ENCODE data around the gene SRSF2. TPM values are rescaled to one million over a fixed set of nuclear protein-coding genes. Genes with fewer than 3 reads are reported as not detected.
A peak's percentile ranks its signal among the peaks of the same experiment; 100 is the strongest.
"Not testable (repeated sequence)": the region's sequence is repeated elsewhere in the genome, so short reads cannot be mapped to it uniquely, and the experiment has no call there.

SRSF2 gene
- total and polyA plus RNA-seq, 2 donors: 225 to 245 TPM

GRCh38 chr17:76735006-76735405 lies 2.1 kb downstream of the SRSF2 start:
- peaks cover 16 to 59% of the 10 kb centered on the region in 2 donors for H3K36me3 ChIP-seq (ENCODE audit: control insufficient read depth in 2 of 2, insufficient read depth in 2 of 2, low read length in 1 of 2)
- H3K27me3 ChIP-seq (ENCODE audit: control insufficient read depth in 2 of 2, insufficient read depth in 1 of 2, low read length in 1 of 2): no peaks in the 10 kb centered on the region
- H3K27ac ChIP-seq (ENCODE audit: low read depth in 1 of 2, low read length in 1 of 2): peak overlapping the region; percentile 68 to 100
- H3K9me3 ChIP-seq (ENCODE audit: control insufficient read depth in 2 of 2, insufficient read depth in 1 of 2, low read length in 1 of 2): peaks cover 0 to 6% of the 10 kb centered on the region in 2 donors
- DNase-seq (ENCODE audit: low read depth in 6 of 9, low spot score in 9 of 9): peak in 1 of 9 donors; percentile 62
- peak overlapping the region; percentile 85 to 96 for H3K4me3 ChIP-seq (ENCODE audit: low read length in 2 of 2)
- H3K4me1 ChIP-seq (ENCODE audit: control insufficient read depth in 2 of 2, insufficient read depth in 2 of 2, low read length in 2 of 2): peaks cover 16 to 20% of the 10 kb centered on the region in 2 donors
- 2% methylated on average over 5 of the region's 5 CpGs for WGBS

GRCh38 chr17:76734080-76734840 lies 2.9 kb downstream of the SRSF2 start:
- Histone ChIP-seq H3K36me3 (ENCODE audit: control insufficient read depth in 2 of 2, insufficient read depth in 2 of 2, low read length in 1 of 2) (peaks cover 16 to 67% of the 10 kb centered on the region in 2 donors), H3K27me3 (ENCODE audit: control insufficient read depth in 2 of 2, insufficient read depth in 1 of 2, low read length in 1 of 2) (no peaks in the 10 kb centered on the region), H3K4me1 (ENCODE audit: control insufficient read depth in 2 of 2, insufficient read depth in 2 of 2, low read length in 2 of 2) (peaks cover 16 to 24% of the 10 kb centered on the region in 2 donors), H3K4me3 (ENCODE audit: low read length in 2 of 2) (peak overlapping the region; percentile 85 to 96), H3K27ac (ENCODE audit: low read depth in 1 of 2, low read length in 1 of 2) (peak overlapping the region in 1 of 2 donors; percentile 100), H3K9me3 (ENCODE audit: control insufficient read depth in 2 of 2, insufficient read depth in 1 of 2, low read length in 1 of 2) (peaks cover 0 to 6% of the 10 kb centered on the region in 2 donors)
- DNase-seq (ENCODE audit: low read depth in 6 of 9, low spot score in 9 of 9): peak in 1 of 9 donors; percentile 56
- WGBS: 25% methylated on average over 8 of the region's 8 CpGs

- Histone ChIP-seq H3K4me3 (ENCODE audit: low read length in 2 of 2) (peak overlapping the region in 1 of 2 donors; percentile 96), H3K4me1 (ENCODE audit: control insufficient read depth in 2 of 2, insufficient read depth in 2 of 2, low read length in 2 of 2) (peaks cover 15 to 22% of the 10 kb centered on the region in 2 donors), H3K36me3 (ENCODE audit: control insufficient read depth in 2 of 2, insufficient read depth in 2 of 2, low read length in 1 of 2) (peaks cover 16 to 67% of the 10 kb centered on the region in 2 donors), H3K27me3 (ENCODE audit: control insufficient read depth in 2 of 2, insufficient read depth in 1 of 2, low read length in 1 of 2) (no peaks in the 10 kb centered on the region), H3K27ac (ENCODE audit: low read depth in 1 of 2, low read length in 1 of 2) (no peak overlapping the region), H3K9me3 (ENCODE audit: control insufficient read depth in 2 of 2, insufficient read depth in 1 of 2, low read length in 1 of 2) (peaks cover 0 to 6% of the 10 kb centered on the region in 2 donors)
- WGBS: 92% methylated on average over 1 of the region's 1 CpG
- no peak for DNase-seq (ENCODE audit: low read depth in 6 of 9, low spot score in 9 of 9)
Observed at GRCh38 chr17:76733618-76733957, 3.5 kb downstream of the SRSF2 start.

- H3K27me3 ChIP-seq (ENCODE audit: control insufficient read depth in 2 of 2, insufficient read depth in 1 of 2, low read length in 1 of 2): no peaks in the 10 kb centered on the region
- 93% methylated on average over 3 of the region's 3 CpGs for WGBS
- no peak for DNase-seq (ENCODE audit: low read depth in 6 of 9, low spot score in 9 of 9)
- peaks cover 13 to 19% of the 10 kb centered on the region in 2 donors for H3K4me1 ChIP-seq (ENCODE audit: control insufficient read depth in 2 of 2, insufficient read depth in 2 of 2, low read length in 2 of 2)
- H3K4me3 ChIP-seq (ENCODE audit: low read length in 2 of 2): no peak overlapping the region
- no peak overlapping the region for H3K27ac ChIP-seq (ENCODE audit: low read depth in 1 of 2, low read length in 1 of 2)
- H3K9me3 ChIP-seq (ENCODE audit: control insufficient read depth in 2 of 2, insufficient read depth in 1 of 2, low read length in 1 of 2): peaks cover 0 to 6% of the 10 kb centered on the region in 2 donors
- peaks cover 17 to 67% of the 10 kb centered on the region in 2 donors for H3K36me3 ChIP-seq (ENCODE audit: control insufficient read depth in 2 of 2, insufficient read depth in 2 of 2, low read length in 1 of 2)
Observed at GRCh38 chr17:76732734-76733617, 4.2 kb downstream of the SRSF2 start.

- H3K4me1 ChIP-seq (ENCODE audit: control insufficient read depth in 2 of 2, insufficient read depth in 2 of 2, low read length in 2 of 2): peaks cover 21 to 28% of the 10 kb centered on the region in 2 donors
- not testable (repeated sequence) for DNase-seq (ENCODE audit: low read depth in 6 of 9, low spot score in 9 of 9); H3K4me3 ChIP-seq (ENCODE audit: low read length in 2 of 2); H3K9me3 ChIP-seq (ENCODE audit: control insufficient read depth in 2 of 2, insufficient read depth in 1 of 2, low read length in 1 of 2); H3K27ac ChIP-seq (ENCODE audit: low read depth in 1 of 2, low read length in 1 of 2); H3K27me3 ChIP-seq (ENCODE audit: control insufficient read depth in 2 of 2, insufficient read depth in 1 of 2, low read length in 1 of 2)
- WGBS: 96% methylated on average over 13 of the region's 13 CpGs
- peaks cover 19 to 67% of the 10 kb centered on the region in 2 donors for H3K36me3 ChIP-seq (ENCODE audit: control insufficient read depth in 2 of 2, insufficient read depth in 2 of 2, low read length in 1 of 2)
Observed at GRCh38 chr17:76731800-76732733, 5.1 kb downstream of the SRSF2 start.

GRCh38 chr17:76727745-76728456 lies 9.2 kb downstream of the SRSF2 start:
- no peaks in the 10 kb centered on the region for H3K9me3 ChIP-seq (ENCODE audit: control insufficient read depth in 2 of 2, insufficient read depth in 1 of 2, low read length in 1 of 2)
- H3K27ac ChIP-seq (ENCODE audit: low read depth in 1 of 2, low read length in 1 of 2): peak overlapping the region; percentile 99 to 100
- WGBS: 78% methylated on average over 18 of the region's 18 CpGs
- H3K4me3 ChIP-seq (ENCODE audit: low read length in 2 of 2): peak overlapping the region; percentile 59 to 99
- DNase-seq (ENCODE audit: low read depth in 6 of 9, low spot score in 9 of 9): peak in 1 of 9 donors; percentile 46
- H3K36me3 ChIP-seq (ENCODE audit: control insufficient read depth in 2 of 2, insufficient read depth in 2 of 2, low read length in 1 of 2): peaks cover 30 to 50% of the 10 kb centered on the region in 2 donors
- peaks cover 17 to 32% of the 10 kb centered on the region in 2 donors for H3K4me1 ChIP-seq (ENCODE audit: control insufficient read depth in 2 of 2, insufficient read depth in 2 of 2, low read length in 2 of 2)
- H3K27me3 ChIP-seq (ENCODE audit: control insufficient read depth in 2 of 2, insufficient read depth in 1 of 2, low read length in 1 of 2): no peaks in the 10 kb centered on the region

GRCh38 chr17:76726776-76727718 lies 10.1 kb downstream of the SRSF2 start, which contains the start of gene METTL23:
METTL23 (plus strand) TSS chr17:76726839; CDS start chr17:76729711, 2,872 bp downstream.
- Histone ChIP-seq H3K27me3 (ENCODE audit: control insufficient read depth in 2 of 2, insufficient read depth in 1 of 2, low read length in 1 of 2) (no peaks in the 10 kb centered on the region), H3K36me3 (ENCODE audit: control insufficient read depth in 2 of 2, insufficient read depth in 2 of 2, low read length in 1 of 2) (peaks cover 33 to 46% of the 10 kb centered on the region in 2 donors), H3K9me3 (ENCODE audit: control insufficient read depth in 2 of 2, insufficient read depth in 1 of 2, low read length in 1 of 2) (no peaks in the 10 kb centered on the region), H3K4me3 (ENCODE audit: low read length in 2 of 2) (peak within 1 kb of the TSS; percentile 59 to 99), H3K4me1 (ENCODE audit: control insufficient read depth in 2 of 2, insufficient read depth in 2 of 2, low read length in 2 of 2) (peaks cover 17 to 31% of the 10 kb centered on the region in 2 donors), H3K27ac (ENCODE audit: low read depth in 1 of 2, low read length in 1 of 2) (peak within 1 kb of the TSS; percentile 99 to 100)
- peak in 4 of 9 donors; percentile 43 to 82 (median 74) for DNase-seq (ENCODE audit: low read depth in 6 of 9, low spot score in 9 of 9)
- WGBS: 2% methylated on average over 71 of the region's 71 CpGs

Data from thymus (tissue), 11 donors.